PC-9 (cell line): ENCODE data around the gene LAMC1.

Experiments used
- EZH2 ChIP-seq: fragments of 200-600 bp; sonication (generic); IDR thresholded peaks from 2 replicates; pipeline ENCODE4 v1.8.0; 2017; ENCODE audit warnings: antibody characterized with exemption, low read depth
- TF ChIP-seq, protein P1 (sequence below): fragments of 200-600 bp; sonication (generic); conservative IDR thresholded peaks from 2 replicates; pipeline ENCODE4 v1.6.1; 2017; ENCODE audit warnings: mixed run types, antibody characterized with exemption, mild to moderate bottlenecking, moderate library complexity

DNA sequence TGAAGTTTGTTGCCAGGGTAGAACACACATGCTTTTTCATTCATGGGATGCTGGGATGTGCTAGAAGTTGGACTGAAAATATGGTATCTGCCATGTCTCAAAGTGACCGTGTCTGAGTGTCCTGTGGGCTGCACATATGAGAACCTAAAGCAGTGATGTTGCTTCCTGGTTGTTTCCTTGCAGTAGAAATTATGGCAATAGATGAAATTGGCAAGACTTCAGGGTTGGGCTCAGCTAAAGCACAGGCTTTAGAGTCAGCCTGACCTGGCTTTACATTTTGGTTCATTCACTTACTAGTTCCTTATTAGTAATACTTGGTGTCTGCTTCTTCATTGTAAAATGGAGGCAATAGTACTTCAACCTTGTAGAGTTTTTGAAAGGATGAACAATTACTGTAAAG is 165.0 kb downstream of the LAMC1 start:
- TF ChIP-seq, protein P1, sequence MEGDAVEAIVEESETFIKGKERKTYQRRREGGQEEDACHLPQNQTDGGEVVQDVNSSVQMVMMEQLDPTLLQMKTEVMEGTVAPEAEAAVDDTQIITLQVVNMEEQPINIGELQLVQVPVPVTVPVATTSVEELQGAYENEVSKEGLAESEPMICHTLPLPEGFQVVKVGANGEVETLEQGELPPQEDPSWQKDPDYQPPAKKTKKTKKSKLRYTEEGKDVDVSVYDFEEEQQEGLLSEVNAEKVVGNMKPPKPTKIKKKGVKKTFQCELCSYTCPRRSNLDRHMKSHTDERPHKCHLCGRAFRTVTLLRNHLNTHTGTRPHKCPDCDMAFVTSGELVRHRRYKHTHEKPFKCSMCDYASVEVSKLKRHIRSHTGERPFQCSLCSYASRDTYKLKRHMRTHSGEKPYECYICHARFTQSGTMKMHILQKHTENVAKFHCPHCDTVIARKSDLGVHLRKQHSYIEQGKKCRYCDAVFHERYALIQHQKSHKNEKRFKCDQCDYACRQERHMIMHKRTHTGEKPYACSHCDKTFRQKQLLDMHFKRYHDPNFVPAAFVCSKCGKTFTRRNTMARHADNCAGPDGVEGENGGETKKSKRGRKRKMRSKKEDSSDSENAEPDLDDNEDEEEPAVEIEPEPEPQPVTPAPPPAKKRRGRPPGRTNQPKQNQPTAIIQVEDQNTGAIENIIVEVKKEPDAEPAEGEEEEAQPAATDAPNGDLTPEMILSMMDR = no peak
- TF ChIP-seq EZH2 = no peak
